IPS DF 6.9 (cell line): Measurements from ENCODE around the gene SLC39A2.

Experiments
- DNase-seq: peaks from one replicate; pipeline ENCODE4 v3.0.0-alpha.2; 2013; ENCODE audit warnings: low read depth, low spot score
- H3K27ac ChIP-seq: one replicate; pipeline ENCODE4 v1.5.1; 2013; ENCODE audit warnings: low read length, control low read depth
- H3K27me3 ChIP-seq: 2 replicates; pipeline ENCODE4 v1.6.1; 2013; ENCODE audit warnings: mild to moderate bottlenecking, low read length; ENCODE audit not compliant: control insufficient read depth, insufficient read depth
- H3K36me3 ChIP-seq: 2 replicates; pipeline ENCODE4 v1.6.1; 2013; ENCODE audit warnings: low read length; ENCODE audit not compliant: control insufficient read depth, insufficient read depth
- H3K4me1 ChIP-seq: 2 replicates; pipeline ENCODE4 v1.6.1; 2013; ENCODE audit warnings: low read length; ENCODE audit not compliant: control insufficient read depth, insufficient read depth
- H3K4me3 ChIP-seq: 2 replicates; pipeline ENCODE4 v1.5.1; 2013; ENCODE audit warnings: mild to moderate bottlenecking, low read length
- H3K9me3 ChIP-seq: 2 replicates; pipeline ENCODE4 v1.6.1; 2013; ENCODE audit warnings: low read length, inconsistent platforms; ENCODE audit not compliant: control insufficient read depth, insufficient read depth
- WGBS: extraction: QIAGEN DNeasy Blood & Tissue Kit; methylation state at CpG from one replicate; pipeline ENCODE4 v1.1.7; 2013; ENCODE audit warnings: mixed read lengths, missing lambda C conversion rate; ENCODE audit not compliant: insufficient read length, insufficient coverage; 5-methylcytosine and 5-hydroxymethylcytosine counted together

Gene SLC39A2

DNA sequence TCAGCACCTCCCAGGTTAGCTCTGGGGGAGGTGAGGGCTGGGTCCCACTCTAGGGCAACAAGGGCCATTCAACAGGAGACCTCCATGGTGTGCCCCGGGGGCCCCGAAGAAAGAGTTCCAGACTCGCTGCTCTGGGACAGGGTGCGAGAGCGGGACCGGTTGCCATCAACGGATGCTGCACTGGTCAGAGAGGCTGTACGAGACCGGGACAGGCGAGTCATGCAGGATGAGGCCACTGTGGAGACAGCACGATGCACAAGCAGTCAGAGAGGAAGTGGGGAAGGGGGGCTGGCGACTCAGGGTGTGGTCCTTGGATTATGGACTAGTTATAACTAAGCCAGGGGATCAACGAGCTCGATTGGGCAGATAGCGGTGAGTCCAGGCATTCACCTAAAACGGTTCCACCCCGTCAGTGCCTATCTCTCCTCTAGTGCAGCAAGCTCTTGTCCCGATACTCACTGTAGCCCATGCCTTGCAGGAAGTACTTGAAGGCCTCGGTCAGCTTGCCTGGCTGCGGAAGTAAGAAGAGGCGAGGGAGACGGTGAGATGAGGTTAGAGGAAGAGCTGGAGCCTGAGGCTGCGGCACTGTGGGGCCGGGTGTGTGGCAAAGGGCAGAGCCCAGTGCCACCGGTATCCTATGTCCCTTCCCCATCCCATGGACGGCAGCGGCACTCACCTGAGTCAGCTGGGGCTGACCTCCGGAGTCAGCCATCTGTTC, 18.6 kb downstream of the SLC39A2 start:
- no peak for DNase-seq
- Histone ChIP-seq H3K4me1 (no peaks in the 10 kb centered on the region; the same call in 1 of the 2 replicates), H3K27me3 (no peaks in the 10 kb centered on the region), H3K4me3 (no peak overlapping the region), H3K9me3 (no peaks in the 10 kb centered on the region), H3K27ac (no peak overlapping the region), H3K36me3 (no peaks in the 10 kb centered on the region)
- WGBS, result no CpG with 5 or more reads among the region's 28 CpGs

DNA sequence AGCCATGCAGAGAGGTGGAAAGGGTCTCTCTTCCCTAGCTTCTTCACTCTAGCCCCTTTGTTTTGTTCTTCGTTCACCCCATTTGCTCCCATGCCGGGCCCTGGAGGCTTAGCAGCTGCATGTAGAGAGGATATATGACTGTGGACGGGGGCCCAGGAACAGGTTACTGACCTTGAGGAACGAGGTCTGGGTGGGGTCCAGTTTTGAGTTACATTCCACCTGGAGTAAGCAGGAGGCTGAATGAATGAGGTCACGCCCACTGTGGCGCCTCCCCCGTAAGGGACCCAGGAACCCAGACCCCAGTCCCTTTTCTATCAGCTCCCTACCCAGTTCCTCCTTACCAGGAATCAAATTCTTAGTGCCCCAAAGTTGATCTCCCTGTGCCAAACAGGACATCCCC, 19.2 kb downstream of the SLC39A2 start:
- H3K4me1 ChIP-seq, result no peaks in the 10 kb centered on the region; the same call in 1 of the 2 replicates
- no peaks in the 10 kb centered on the region for H3K9me3 ChIP-seq
- H3K36me3 ChIP-seq, result no peaks in the 10 kb centered on the region
- no peaks in the 10 kb centered on the region for H3K27me3 ChIP-seq
- DNase-seq, result no peak
- no CpG with 5 or more reads among the region's 7 CpGs for WGBS
- no peak overlapping the region for H3K27ac ChIP-seq
- no peak overlapping the region for H3K4me3 ChIP-seq

DNA sequence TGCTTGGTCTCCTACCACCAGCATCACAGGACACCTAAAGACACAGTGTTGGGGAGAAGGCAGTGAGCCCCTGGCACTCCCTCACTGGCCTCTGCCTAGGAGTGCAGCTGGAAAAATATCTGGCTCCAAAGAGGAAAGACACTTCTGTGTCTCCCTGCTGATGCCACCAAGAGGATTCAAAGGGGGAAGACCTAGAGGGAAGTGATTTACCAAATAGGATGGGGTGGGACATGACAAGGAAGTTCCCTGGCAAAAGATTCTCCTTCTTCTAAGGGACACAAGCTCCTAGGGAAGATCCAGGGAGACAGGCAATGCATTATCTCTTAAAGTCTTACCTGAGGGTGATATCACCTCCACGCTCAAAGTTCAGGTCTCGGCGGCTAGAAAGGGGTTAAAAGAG, 19.7 kb downstream of the SLC39A2 start:
- no peak overlapping the region for H3K27ac ChIP-seq
- no peaks in the 10 kb centered on the region; the same call in 1 of the 2 replicates for H3K4me1 ChIP-seq
- H3K27me3 ChIP-seq, result no peaks in the 10 kb centered on the region
- whole genome bisulfite sequencing, result no CpG with 5 or more reads among the region's 3 CpGs
- no peak for DNase-seq
- H3K4me3 ChIP-seq, result no peak overlapping the region
- H3K36me3 ChIP-seq, result no peaks in the 10 kb centered on the region
- no peaks in the 10 kb centered on the region for H3K9me3 ChIP-seq

DNA sequence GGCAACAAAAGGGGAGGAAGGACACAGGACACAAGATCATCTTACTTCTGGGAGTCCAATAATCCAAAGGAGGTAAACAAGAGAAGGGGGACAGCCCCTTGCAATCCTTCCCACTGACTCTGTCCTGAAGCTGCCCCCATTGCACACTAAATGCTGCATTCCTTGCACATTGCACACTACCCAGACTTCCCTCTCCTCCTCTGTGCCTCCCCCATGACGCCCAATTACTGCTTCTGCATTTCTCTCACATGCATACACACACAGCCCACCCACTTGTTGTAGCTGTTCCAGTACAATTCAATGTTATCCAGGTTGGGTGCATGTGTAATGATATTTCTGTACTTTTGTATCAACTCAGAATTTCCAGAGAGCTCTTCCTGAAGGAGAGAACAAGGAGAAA, 20.3 kb downstream of the SLC39A2 start:
- no peaks in the 10 kb centered on the region for H3K36me3 ChIP-seq
- DNase-seq, result no peak
- no peaks in the 10 kb centered on the region; the same call in 1 of the 2 replicates for H3K27me3 ChIP-seq
- no peak overlapping the region for H3K27ac ChIP-seq
- WGBS, result no CpG with 5 or more reads among the region's 1 CpG
- H3K9me3 ChIP-seq, result no peaks in the 10 kb centered on the region
- no peak overlapping the region for H3K4me3 ChIP-seq
- H3K4me1 ChIP-seq, result no peaks in the 10 kb centered on the region; the same call in 1 of the 2 replicates

DNA sequence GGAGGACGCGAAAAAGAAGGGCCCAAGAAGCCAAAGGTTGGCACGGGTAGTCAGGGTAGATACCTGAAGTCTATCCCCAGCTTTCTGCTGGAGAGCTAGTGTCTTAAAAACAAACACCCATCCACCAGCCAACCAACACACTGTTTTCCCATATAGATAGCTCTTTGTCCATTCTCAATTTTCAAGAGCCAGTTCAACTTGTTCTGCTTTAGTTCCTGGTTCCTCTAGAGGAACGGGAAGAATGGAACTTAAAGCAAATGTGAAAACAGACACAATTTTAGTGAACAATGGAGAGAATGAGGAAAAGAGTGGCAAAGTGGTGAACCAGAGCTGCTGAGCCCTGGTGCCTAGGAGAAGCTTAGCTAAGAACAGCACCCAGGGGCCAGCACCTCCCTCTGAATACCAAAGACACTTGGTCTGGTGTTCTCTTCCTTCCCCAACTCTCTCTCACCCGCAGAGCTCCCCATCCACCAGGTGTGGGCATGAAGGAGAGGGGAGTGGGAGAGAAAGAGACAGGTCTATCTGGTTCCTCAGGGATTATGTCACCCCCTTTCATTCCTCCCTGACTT, 22.0 kb downstream of the SLC39A2 start:
- no peaks in the 10 kb centered on the region for H3K9me3 ChIP-seq
- H3K27ac ChIP-seq, result no peak overlapping the region
- no peaks in the 10 kb centered on the region for H3K36me3 ChIP-seq
- H3K27me3 ChIP-seq, result no peaks in the 10 kb centered on the region; the same call in 1 of the 2 replicates
- DNase-seq, result no peak
- no CpG with 5 or more reads among the region's 5 CpGs for WGBS
- H3K4me3 ChIP-seq, result no peak overlapping the region
- H3K4me1 ChIP-seq, result no peaks in the 10 kb centered on the region

DNA sequence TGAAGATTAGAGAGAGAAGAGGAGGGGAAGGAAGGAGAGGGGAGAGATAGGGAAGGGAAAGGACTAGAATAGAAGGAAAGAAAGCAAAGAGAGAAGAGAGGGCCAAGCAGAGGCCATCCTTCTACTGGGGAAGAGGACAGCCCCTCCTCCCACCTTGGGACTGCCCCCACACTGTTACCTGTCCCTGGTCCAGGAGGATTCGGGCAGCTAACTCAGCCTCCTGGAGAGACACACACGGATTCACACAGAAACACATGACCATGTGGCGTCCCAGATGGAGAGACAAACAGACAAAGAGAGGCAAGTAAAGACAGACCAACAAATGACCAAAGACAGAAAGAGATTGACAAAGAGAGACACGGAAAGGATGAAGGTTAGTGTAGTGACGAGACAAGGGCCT, 23.6 kb downstream of the SLC39A2 start:
- no peak for DNase-seq
- no peak overlapping the region for H3K4me3 ChIP-seq
- H3K27ac ChIP-seq, result no peak overlapping the region
- no peaks in the 10 kb centered on the region; the same call in 1 of the 2 replicates for H3K27me3 ChIP-seq
- no CpG with 5 or more reads among the region's 5 CpGs for WGBS
- peaks cover 10% of the 10 kb centered on the region for H3K4me1 ChIP-seq
- H3K9me3 ChIP-seq, result no peaks in the 10 kb centered on the region
- H3K36me3 ChIP-seq, result no peaks in the 10 kb centered on the region

DNA sequence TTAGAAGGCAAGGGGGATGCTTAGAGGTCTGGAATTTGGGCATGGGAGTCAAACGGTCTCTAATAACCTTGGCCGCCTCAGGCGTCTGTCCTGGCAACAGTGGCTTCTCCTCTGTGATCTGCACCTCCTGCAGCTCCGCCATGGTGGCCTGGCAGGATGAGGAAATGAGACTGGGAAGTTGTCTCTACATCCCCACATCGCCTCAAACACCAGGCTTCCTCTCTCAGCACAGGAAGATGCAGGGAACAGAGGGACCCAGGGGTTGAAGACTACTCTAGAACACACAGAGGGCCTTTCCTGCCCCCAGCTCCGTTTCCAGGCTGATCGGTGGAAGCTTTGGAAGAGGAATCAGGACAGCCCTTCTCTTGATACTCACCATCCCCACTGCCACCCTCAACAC, 24.1 kb downstream of the SLC39A2 start:
- Histone ChIP-seq H3K27me3 (no peaks in the 10 kb centered on the region; the same call in 1 of the 2 replicates), H3K4me3 (no peak overlapping the region), H3K4me1 (peaks cover 10% of the 10 kb centered on the region), H3K36me3 (no peaks in the 10 kb centered on the region), H3K9me3 (no peaks in the 10 kb centered on the region), H3K27ac (no peak overlapping the region)
- no peak for DNase-seq
- no CpG with 5 or more reads among the region's 7 CpGs for WGBS

DNA sequence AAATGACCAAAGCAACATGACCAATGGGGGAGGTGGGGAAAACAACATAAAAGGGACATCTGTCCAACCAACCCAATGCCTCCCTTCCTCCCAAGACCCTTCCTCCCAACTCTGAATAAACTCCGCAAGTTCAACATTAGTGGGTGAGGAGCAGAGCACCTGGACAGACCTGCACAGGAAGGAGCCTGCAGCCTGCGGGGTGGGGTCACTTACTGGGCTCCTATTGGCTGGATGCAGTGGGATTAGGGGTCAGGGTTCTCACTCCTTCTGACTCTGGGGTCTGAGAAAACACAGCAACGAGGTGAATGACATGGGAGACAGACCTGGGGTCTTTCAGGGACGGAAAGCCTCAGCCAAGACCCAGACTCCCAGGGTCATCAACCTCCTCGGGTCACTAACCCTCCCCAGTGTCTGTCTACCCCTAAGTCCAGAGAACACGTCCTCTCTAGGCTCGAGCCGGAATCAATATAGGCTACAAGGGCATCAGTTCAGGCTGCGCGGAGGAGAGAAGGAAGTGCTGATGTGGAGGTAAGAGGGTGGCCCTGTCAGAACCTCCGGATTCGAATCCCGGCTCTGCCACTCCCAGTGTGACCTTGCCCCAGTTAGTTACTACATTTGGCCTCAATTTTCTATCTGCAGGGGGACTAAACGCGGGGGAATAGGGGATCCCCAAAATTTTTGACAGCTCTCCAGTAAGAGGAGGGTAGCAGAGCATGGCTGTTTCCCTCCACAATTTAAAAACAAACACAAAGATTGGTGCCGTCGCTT, 24.9 kb downstream of the SLC39A2 start:
- no CpG with 5 or more reads among the region's 17 CpGs for WGBS
- H3K36me3 ChIP-seq, result no peaks in the 10 kb centered on the region
- DNase-seq, result no peak
- no peaks in the 10 kb centered on the region for H3K9me3 ChIP-seq
- peak overlapping the region; percentile 56; the same call in 1 of the 2 replicates for H3K4me3 ChIP-seq
- H3K27me3 ChIP-seq, result no peaks in the 10 kb centered on the region; the same call in 1 of the 2 replicates
- no peak overlapping the region for H3K27ac ChIP-seq
- peaks cover 10% of the 10 kb centered on the region for H3K4me1 ChIP-seq

DNA sequence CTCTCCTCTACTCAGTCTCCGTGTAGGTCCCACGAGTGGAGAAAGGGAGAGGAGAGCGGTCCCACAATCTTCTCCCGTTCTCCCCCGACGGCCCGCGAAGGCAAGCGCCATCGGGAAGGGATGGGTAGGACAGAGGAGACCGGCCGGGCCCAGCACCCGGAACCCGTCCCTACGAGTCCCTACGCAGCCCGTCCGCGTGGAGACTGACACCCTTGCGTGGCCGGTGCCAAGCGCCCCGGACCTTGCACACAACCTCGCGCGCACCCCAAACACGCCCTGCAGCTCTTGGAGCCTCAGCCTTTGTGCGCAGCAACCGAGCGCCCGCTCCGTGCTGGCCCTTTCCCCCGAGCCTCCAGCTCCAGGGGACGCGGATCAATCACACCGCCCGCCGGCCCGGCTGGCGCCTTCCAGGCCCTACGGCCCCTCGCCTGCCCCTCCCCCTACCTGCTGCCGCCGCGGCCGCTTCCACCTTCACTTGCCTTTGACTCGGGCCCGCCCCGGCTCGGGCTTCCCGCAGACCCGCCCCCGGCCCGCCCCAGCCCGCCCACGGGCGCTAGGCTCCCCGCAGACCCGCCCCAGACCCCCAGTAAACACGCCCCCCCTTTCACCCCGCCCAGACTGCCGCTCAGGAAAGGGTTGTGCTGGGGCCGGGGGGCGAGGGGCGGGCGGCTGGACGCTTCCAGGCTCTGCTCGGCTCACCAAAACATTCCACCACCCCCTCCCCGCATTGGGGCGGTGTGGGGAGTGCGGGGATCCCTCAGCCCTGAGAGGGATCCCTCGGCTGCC, 25.7 kb downstream of the SLC39A2 start, which contains the start of gene NDRG2:
Gene NDRG2, minus strand, starts transcription at position 477 of the 786 bp plus-strand sequence. CDS start 1,746 bp downstream, outside the sequence.
- no peaks in the 10 kb centered on the region; the same call in 1 of the 2 replicates for H3K27me3 ChIP-seq
- no peak within 1 kb of the TSS for H3K27ac ChIP-seq
- DNase-seq, result no peak
- peaks cover 10% of the 10 kb centered on the region for H3K4me1 ChIP-seq
- peak within 1 kb of the TSS; percentile 56; the same call in 1 of the 2 replicates for H3K4me3 ChIP-seq
- no CpG with 5 or more reads among the region's 72 CpGs for WGBS
- H3K36me3 ChIP-seq, result no peaks in the 10 kb centered on the region
- H3K9me3 ChIP-seq, result no peaks in the 10 kb centered on the region
